Neural cell (in vitro differentiated cells): ENCODE data around the gene TP53I13.

Experiments
- CTCF ChIP-seq: fragments of 450-650 bp; IDR thresholded peaks from 2 replicates; pipeline ENCODE4 v1.5.1; 2014; ENCODE audit warnings: antibody characterized with exemption, mild to moderate bottlenecking, moderate library complexity; ENCODE audit not compliant: poor library complexity, severe bottlenecking
- EP300 ChIP-seq: fragments of 450-650 bp; conservative IDR thresholded peaks from 2 replicates; pipeline ENCODE4 v1.6.1; 2014; ENCODE audit warnings: antibody characterized with exemption, mild to moderate bottlenecking, moderate library complexity; ENCODE audit not compliant: poor library complexity, severe bottlenecking
- EZH2 ChIP-seq: fragments of 200-600, 300-800 bp; shearing (Covaris generic), sonication (generic); IDR thresholded peaks from 2 replicates; pipeline ENCODE4 v1.6.1; 2014; ENCODE audit warnings: antibody characterized with exemption, low read length, borderline replicate concordance, mild to moderate bottlenecking; ENCODE audit not compliant: insufficient read depth, poor library complexity, severe bottlenecking
- MXI1 ChIP-seq: fragments of 450-650 bp; conservative IDR thresholded peaks from 2 replicates; pipeline ENCODE4 v1.6.1; 2014; ENCODE audit warnings: antibody characterized with exemption, mild to moderate bottlenecking; ENCODE audit not compliant: poor library complexity, severe bottlenecking
- POLR2AphosphoS5 ChIP-seq: IDR thresholded peaks from 2 replicates; pipeline ENCODE4 v1.6.1; 2012

- TF ChIP-seq CTCF (no peak), POLR2AphosphoS5 (no peak), EZH2 (no peak), EP300 (no peak), MXI1 (no peak)
Observed at GRCh38 chr17:29582772-29583171, 14.3 kb downstream of the TP53I13 start.
